A549 treated with RU486 at 1 μM for 4 hours (cell line): ENCODE measurements around the gene DVL2. TPM values are rescaled to one million over a fixed set of nuclear protein-coding genes. Genes with fewer than 3 reads are reported as not detected.

Experiments used
- total RNA-seq: library from RNA; stranded (reverse); fragments of 200-300 nt; extraction: Qiagen RNA extraction; gene quantifications from 5 replicates; pipeline ENCODE4 v1.2.3, GENCODE V29; 2022; ENCODE audit warnings: low read depth

The DVL2 gene
- 26.1 to 39.5 TPM (median 37.0 TPM) in 5 replicates for total RNA-seq

GRCh38 chr17:7234083-7234951 is at the start of gene DVL2:
Gene DVL2 (minus strand): TSS chr17:7234517. CDS start chr17:7234262, 255 bp downstream.

GRCh38 chr17:7281074-7281952 is 47.0 kb upstream of the DVL2 start, which contains the start of gene SLC2A4:
Gene SLC2A4 (plus strand): TSS chr17:7281718. CDS start chr17:7281935, 217 bp downstream.

GRCh38 chr17:7262192-7262934 is 28.0 kb upstream of the DVL2 start, which contains the start of gene CLDN7:
Gene CLDN7 (minus strand): TSS chr17:7262478. CDS start chr17:7262043, 435 bp downstream.

GRCh38 chr17:7252176-7253043 is 18.1 kb upstream of the DVL2 start, which contains the start of gene ELP5:
Gene ELP5 (plus strand): TSS chr17:7252215. CDS start chr17:7252551, 336 bp downstream.

GRCh38 chr17:7251661-7252175 is 17.4 kb upstream of the DVL2 start, which contains the start of gene CTDNEP1:
Gene CTDNEP1 (minus strand): TSS chr17:7251734. CDS start chr17:7251296, 438 bp downstream.

GRCh38 chr17:7241783-7242716 is 7.7 kb upstream of the DVL2 start, which contains the start of gene GABARAP:
Gene GABARAP (minus strand): TSS chr17:7242449. CDS start chr17:7242330, 119 bp downstream.

GRCh38 chr17:7239091-7240027 is 5.0 kb upstream of the DVL2 start, which contains the start of gene PHF23:
Gene PHF23 (minus strand): TSS chr17:7239457. CDS start chr17:7239279, 178 bp downstream.

GRCh38 chr17:7219812-7220592 is 14.3 kb downstream of the DVL2 start, which contains the start of the genes ACADVL and DLG4:
Gene ACADVL (plus strand): TSS chr17:7219938. CDS start chr17:7219985, 47 bp downstream.
Gene DLG4 (minus strand): TSS chr17:7219836.

GRCh38 chr17:7179317-7180254 is 54.7 kb downstream of the DVL2 start, which contains the start of gene ASGR1:
Gene ASGR1 (minus strand): TSS chr17:7179370. CDS start chr17:7178563, 807 bp downstream.

Other genes starting within 250 kb of the DVL2 start
- gene ALOX12, start 238.5 kb downstream of the DVL2 start, total RNA-seq, result not detected in 5 replicates
- gene RNASEK, start 221.9 kb downstream of the DVL2 start, total RNA-seq, result 458 to 548 TPM (median 474 TPM) in 5 replicates
- gene BCL6B, start 211.5 kb downstream of the DVL2 start, total RNA-seq, result 0.09 TPM in 1 of 5 replicates, not detected in the others
- 8.8 to 12.1 TPM (median 10.0 TPM) in 5 replicates for gene SLC16A13, start 198.5 kb downstream of the DVL2 start, total RNA-seq
- gene SLC16A11, start 190.4 kb downstream of the DVL2 start, total RNA-seq, result not detected in 5 replicates
- gene CLEC10A, start 154.3 kb downstream of the DVL2 start, total RNA-seq, result not detected in 5 replicates
- 0.36 TPM in 1 of 5 replicates, not detected in the others for gene ASGR2, start 119.7 kb downstream of the DVL2 start, total RNA-seq
- gene ASGR1, start 55.1 kb downstream of the DVL2 start, total RNA-seq, result 1.0 to 1.5 TPM (median 1.3 TPM) in 5 replicates
- 7.2 to 10.7 TPM (median 8.9 TPM) in 5 replicates for gene DLG4, start 14.7 kb downstream of the DVL2 start, total RNA-seq
- 373 to 531 TPM (median 506 TPM) in 5 replicates for gene ACADVL, start 14.6 kb downstream of the DVL2 start, total RNA-seq
- 82.3 to 110 TPM (median 92.2 TPM) in 5 replicates for gene PHF23, start 4.9 kb upstream of the DVL2 start, total RNA-seq
- gene GABARAP, start 7.9 kb upstream of the DVL2 start, total RNA-seq, result 678 to 759 TPM (median 700 TPM) in 5 replicates
- 210 to 241 TPM (median 229 TPM) in 5 replicates for gene CTDNEP1, start 17.2 kb upstream of the DVL2 start, total RNA-seq
- 110 to 138 TPM (median 124 TPM) in 5 replicates for gene ELP5, start 17.7 kb upstream of the DVL2 start, total RNA-seq
- gene CLDN7, start 28.0 kb upstream of the DVL2 start, total RNA-seq, result 0.57 to 1.5 TPM (median 0.71 TPM) in 5 replicates
- 0.07 to 0.29 TPM (median 0.17 TPM) in 5 replicates for gene SLC2A4, start 47.2 kb upstream of the DVL2 start, total RNA-seq
- gene YBX2, start 60.1 kb upstream of the DVL2 start, total RNA-seq, result 0.32 to 0.80 TPM (median 0.41 TPM) in 5 replicates
- gene EIF5A, start 73.1 kb upstream of the DVL2 start, total RNA-seq, result 1,703 to 1,867 TPM (median 1,727 TPM) in 5 replicates
- 86.5 to 109 TPM (median 99.7 TPM) in 5 replicates for gene GPS2, start 80.8 kb upstream of the DVL2 start, total RNA-seq
- 21.8 to 31.5 TPM (median 27.2 TPM) in 5 replicates for gene NEURL4, start 94.8 kb upstream of the DVL2 start, total RNA-seq
- 0.74 to 8.9 TPM (median 4.6 TPM) in 5 replicates for gene ACAP1, start 102.0 kb upstream of the DVL2 start, total RNA-seq
- 10.7 to 15.4 TPM (median 12.9 TPM) in 5 replicates for gene KCTD11, start 117.6 kb upstream of the DVL2 start, total RNA-seq
- not detected in 5 replicates for gene TMEM95, start 120.6 kb upstream of the DVL2 start, total RNA-seq
- gene TNK1, start 146.6 kb upstream of the DVL2 start, total RNA-seq, result 1.5 to 2.1 TPM (median 1.9 TPM) in 5 replicates
- gene PLSCR3, start 160.0 kb upstream of the DVL2 start, total RNA-seq, result 35.0 to 47.4 TPM (median 36.8 TPM) in 5 replicates
- gene TMEM256, start 169.6 kb upstream of the DVL2 start, total RNA-seq, result 183 to 235 TPM (median 214 TPM) in 5 replicates
- 13.0 to 21.8 TPM (median 16.6 TPM) in 5 replicates for gene NLGN2, start 173.3 kb upstream of the DVL2 start, total RNA-seq
- not detected in 5 replicates for gene SPEM1, start 185.8 kb upstream of the DVL2 start, total RNA-seq
- 0.08 TPM in 1 of 5 replicates, not detected in the others for gene SPEM2, start 191.1 kb upstream of the DVL2 start, total RNA-seq
- gene SPEM3, start 194.3 kb upstream of the DVL2 start, total RNA-seq, result not detected in 5 replicates
- 8.7 to 15.2 TPM (median 12.6 TPM) in 5 replicates for gene TMEM102, start 200.9 kb upstream of the DVL2 start, total RNA-seq
- 0.74 to 1.4 TPM (median 1.2 TPM) in 5 replicates for gene FGF11, start 205.0 kb upstream of the DVL2 start, total RNA-seq
- 5.7 to 8.0 TPM (median 7.2 TPM) in 5 replicates for gene CHRNB1, start 210.5 kb upstream of the DVL2 start, total RNA-seq
- gene ZBTB4, start 245.1 kb upstream of the DVL2 start, total RNA-seq, result 17.8 to 24.3 TPM (median 22.7 TPM) in 5 replicates
- gene SLC35G6, start 246.9 kb upstream of the DVL2 start, total RNA-seq, result not detected in 5 replicates
- gene POLR2A, start 249.8 kb upstream of the DVL2 start, total RNA-seq, result 62.1 to 84.5 TPM (median 77.7 TPM) in 5 replicates